HG02884 (cell line): ENCODE measurements around the gene LPP.
"Not testable (repeated sequence)": the region's sequence is repeated elsewhere in the genome, so short reads cannot be mapped to it uniquely, and the experiment has no call there.

Experiments used
- ATAC-seq: cut with Tn5 transposase; IDR thresholded peaks from one replicate; pipeline ENCODE4 v1.9.1; 2021; ENCODE audit warnings: mild to moderate bottlenecking, moderate library complexity; ENCODE audit not compliant: unreplicated experiment

Gene LPP

DNA sequence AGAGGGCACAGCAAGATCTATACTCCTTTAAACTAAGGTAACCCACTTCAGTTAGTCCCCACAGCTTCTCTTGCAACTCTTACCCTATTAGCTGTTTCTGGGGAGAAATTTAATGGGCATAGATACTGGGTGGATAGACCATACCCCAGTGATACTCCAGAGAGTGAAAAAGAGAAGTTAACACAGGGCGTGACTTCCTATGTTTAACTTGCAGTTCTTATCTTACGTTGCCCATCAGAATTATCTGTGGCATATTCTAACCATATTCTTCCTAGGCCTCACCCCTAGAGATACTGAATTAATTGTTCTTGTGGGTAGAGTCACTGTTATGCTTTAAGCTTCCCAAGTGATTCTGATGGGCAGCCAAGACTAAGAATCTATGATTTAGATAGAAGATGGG, 532.4 kb downstream of the LPP start:
- ATAC-seq = no peak

DNA sequence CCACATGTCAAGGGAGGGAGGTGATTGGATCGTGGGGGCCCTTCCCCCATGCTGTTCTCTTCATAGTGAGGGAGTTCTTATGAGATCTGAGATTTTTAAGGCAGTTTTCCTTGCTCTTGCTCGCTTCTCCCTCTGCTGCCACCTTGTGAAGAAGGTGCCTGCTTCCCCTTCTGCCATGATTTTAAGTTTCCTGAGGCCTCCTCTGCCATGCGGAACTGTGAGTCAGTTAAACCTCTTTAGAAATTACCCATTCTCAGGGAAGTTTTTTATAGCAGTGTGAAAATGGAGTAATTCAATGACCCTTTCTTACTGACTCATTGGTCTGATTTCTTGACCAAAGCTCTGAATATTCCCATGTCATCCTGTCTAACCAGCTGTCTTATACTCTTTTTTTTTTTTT, 533.4 kb downstream of the LPP start:
- ATAC-seq = no peak

DNA sequence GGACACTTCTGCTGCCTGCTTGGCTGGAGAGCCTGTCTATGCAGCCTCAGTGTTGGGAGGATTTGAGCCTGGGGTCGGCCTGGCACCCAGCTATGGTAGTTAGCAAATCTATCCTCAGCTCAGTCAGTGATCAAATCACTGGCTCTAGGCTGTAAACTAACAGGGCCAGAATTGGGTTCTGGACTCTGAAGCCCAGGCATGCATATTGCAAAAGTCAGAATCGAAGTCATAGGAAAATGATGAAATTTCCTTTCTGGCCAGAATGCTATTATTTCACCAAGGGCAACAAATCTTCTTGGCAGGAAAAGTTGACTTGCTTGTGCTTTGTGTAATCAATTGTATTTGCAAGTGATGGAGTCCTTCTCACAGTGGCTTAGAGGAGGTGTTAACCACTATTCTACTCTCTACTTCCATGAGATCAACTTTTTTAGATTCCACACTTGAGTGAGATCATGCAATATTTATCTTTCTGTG, 535.2 kb downstream of the LPP start:
- no peak for ATAC-seq

DNA sequence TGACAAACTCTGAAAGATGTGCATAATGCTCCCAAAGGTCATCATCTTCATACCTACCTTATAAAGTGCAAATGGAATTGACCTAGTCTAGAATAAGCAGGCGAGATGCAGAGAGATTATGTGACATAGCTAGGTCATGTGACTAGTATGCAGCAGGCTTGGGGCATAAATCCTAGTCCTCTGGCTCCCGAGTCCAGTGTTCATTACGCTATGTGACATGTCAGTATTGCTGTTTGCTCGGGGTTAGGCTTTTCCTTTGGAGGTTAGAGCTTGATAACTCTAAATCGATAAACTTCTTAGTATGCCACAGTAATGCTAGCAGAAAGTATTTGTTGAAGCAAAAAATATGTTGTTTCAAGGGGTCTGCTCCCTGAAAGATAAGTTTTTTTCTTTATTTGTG, 536.1 kb downstream of the LPP start:
- no peak for ATAC-seq

DNA sequence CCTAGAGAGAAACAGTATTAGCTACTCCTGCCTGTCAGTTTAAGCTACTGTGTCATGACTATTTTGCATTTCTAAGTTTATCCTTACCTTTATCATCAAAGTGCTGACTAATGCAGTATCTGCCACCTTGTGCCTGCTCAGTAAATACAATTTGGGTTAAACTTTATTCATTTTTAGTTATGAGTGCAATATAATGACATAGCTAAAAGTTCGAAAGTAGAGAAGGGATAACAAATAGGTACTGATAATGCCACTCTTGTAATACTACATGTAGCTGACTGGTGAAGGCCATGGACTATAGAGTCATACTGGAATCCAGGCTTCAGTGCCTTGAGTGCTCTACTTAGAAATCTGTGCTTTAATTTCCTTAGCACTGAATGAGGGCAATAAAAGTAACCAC, 537.0 kb downstream of the LPP start:
- ATAC-seq = no peak

DNA sequence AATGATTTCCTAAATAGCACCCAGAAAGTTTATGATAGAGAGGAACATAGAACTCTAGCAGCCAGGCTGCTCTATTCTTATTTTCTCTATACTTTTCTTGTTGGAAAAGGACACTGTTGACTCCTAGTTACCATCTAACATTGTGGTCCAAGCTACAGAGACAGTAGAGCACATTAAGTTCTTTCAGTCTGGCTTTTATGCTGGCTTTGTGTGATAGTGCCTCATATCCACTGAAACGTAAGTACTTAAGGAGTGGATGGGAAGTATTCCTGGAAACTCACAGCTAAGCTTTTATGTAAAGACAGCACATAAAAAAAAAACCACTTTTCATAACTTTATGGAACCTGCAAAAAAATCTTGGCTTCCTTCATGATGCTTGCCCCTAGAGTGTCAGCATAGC, 537.7 kb downstream of the LPP start:
- ATAC-seq = no peak

DNA sequence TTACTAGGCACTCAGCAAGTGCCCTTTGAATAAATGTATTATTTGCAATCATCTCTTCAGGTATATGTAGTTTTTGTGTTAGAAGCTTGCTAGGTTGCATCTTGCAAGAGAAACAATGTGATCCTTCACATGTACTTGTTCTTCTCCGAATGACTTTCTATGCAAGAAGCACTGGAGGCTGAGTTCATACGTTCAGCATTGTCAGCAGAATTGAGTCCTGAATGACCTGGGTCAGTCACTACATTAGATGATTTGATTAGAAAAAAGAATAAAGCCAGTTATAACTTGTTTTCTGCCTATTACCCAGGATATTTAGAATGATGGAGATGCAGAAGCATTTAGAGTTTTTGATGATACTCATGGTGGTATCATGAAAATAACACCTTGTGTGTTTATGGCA, 538.7 kb downstream of the LPP start:
- ATAC-seq = no peak

DNA sequence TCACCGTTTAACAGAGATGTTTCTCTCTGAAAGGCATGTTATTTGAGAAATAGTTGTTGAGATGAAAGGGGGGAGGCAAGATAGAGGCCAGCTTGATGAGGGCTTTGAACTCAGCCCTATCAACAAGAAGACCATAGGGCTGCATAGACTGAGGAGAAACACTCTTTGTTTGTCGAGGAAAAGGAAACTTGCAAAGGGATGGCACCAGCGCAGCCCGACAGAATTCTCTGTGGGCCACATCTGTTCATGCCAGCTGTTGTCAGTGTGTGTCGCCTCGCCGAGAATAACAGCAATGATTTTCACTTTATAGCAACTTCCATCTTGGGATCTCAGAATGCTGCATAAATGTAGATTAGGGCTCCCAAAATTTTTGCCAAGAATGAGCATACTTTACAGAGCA, 539.5 kb downstream of the LPP start:
- no peak for ATAC-seq

DNA sequence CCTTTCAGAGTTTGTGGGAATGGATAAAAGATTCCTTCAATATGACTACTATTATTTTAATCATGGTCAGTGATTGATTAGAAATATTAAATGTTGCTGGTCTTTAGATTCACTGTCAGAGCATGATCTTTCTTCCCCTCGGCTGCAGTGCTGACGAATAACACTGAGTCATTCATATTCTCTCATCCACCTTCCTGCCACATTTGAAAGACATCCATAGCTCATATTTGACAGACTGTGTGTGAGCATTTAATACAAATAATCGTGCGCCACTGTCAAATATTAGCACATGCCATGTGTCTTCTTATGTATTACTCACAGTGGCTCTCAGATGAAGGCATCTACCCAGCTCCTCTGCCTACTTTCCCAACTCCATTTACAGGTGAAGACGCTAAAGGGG, 541.3 kb downstream of the LPP start:
- ATAC-seq = no peak

DNA sequence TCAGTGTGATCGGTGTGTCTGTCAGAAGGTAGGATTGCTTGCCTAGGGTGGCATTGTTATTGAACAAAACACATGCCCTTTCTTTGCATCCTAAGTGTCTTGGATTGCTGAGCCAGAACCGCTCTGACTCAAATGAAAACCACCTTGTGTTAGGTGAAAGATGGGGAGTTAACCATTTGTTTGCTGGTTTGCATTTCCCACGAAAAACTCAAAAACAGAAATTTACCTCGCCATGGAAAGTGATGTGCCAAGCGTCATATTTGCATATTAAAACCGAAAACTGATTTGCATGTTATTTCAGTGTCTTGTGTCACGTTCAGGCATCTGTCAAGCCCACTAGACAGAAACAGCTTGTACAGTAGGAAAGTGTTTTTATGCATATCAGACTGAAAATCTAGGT, 543.2 kb downstream of the LPP start:
- ATAC-seq = peak; percentile 83

DNA sequence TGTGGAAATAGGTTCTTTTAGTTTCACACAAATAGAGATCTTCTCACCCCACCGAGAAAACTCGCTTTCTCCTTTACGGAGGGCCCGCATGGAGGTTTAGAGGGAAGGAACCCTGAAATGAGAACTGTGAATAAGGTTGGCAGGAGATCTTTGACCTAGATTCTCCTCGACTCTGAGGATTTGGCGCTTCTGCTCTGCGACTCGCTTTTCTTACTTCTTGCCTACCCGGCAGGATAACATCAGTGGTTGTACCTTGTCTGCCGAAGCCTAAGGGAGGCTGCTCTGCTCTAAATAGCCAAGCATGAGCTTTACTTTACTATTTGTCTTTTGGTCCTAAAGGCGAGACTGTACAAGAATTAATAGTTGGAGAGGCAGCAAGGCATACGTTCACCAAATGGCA, 544.5 kb downstream of the LPP start:
- ATAC-seq = no peak

DNA sequence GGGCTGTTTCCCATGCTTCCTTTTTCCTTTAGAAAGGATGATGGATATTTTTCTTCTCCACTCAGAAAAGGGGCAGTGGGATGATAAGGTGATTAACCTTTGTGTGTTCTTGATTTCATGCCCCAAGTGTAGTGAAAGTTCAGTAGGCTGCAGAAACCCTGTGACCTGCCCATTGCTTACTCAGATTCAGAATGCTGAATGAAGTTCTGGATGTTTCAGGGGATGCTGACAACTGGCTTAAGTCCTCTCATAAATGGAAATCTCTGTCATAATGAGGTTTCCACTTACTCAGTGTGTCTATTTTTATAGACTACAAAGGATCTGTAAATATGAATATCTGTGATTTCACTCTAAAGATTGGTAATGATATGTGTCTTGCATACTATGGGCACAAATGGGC, 546.5 kb downstream of the LPP start:
- no peak for ATAC-seq

DNA sequence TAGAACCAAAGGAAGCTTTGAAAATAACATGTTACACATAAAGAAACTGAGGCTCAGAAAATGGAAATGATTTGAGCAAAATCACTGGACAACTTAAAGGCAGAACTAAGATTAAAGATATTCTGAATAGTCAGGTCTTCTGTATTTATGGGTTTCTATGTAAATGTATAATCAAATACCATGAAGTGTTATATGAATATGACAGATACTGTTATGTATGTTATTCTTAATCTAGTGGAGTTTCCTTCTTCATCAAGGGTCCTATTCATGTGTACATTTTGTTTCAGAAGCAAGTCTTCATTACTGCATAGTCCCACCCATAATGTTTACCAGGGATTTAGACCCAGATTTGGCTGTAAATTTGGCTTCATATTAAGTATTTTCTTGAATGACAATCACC, 547.0 kb downstream of the LPP start:
- ATAC-seq = no peak

DNA sequence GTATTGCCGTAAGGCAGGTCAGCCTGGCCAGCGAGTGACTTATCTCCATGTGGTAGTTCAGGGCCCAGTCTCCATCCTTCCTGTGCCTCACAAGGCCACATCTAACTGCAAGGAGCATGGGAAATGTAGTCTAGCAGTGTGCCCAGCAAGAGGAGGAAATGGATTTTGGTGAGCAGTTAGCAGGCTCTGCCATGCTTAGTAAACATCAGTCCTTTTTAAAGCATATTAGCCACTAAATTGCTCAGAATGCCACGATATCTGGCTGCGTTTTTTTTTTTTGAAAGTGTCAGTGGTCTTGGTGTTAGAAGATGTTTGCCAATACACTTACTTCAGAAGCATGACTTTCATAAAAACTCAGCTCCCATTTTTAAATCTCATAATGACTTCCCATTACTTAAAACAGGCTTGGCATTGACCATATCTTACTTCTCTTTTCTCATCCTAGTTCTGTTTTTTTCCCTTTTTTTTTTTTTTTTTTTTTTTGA, 547.6 kb downstream of the LPP start:
- ATAC-seq = no peak

DNA sequence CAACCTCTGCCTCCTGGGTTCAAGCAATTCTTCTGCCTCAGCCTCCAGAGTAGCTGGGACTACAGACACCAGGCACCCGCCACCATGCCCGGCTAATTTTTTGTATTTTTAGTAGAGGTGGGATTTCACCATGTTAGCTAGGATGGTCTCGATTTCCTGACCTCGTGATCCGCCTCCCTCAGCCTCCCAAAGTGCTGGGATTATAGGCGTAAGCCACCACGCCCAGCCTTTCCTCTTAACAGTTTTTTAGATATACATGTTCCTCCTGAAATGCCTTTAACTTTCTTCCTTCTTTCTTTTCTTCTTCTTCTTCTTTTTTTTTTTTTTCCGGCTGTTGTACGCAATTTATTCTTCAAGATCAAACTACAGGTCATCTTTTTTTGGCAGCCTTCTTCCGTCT, 548.1 kb downstream of the LPP start:
- ATAC-seq = not testable (repeated sequence)

DNA sequence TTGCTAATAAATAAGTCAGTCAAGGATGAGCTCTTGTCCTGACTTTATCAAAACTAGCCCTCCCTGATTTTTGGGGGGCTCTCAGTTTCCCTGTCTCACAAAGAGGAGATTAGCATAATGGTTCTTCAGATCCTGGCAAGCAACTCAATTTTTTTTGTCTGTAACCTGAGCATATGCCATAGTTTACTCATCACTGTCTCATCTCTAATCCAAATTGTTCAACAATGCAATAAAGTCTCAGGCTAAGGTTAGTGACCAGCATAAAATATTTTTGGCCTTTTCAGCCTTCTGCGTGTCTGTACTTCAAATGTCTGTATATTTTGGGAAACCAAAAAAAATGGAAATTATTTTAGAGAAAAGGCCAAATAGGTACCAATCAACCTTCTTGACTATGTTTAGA, 552.2 kb downstream of the LPP start:
- ATAC-seq = no peak

DNA sequence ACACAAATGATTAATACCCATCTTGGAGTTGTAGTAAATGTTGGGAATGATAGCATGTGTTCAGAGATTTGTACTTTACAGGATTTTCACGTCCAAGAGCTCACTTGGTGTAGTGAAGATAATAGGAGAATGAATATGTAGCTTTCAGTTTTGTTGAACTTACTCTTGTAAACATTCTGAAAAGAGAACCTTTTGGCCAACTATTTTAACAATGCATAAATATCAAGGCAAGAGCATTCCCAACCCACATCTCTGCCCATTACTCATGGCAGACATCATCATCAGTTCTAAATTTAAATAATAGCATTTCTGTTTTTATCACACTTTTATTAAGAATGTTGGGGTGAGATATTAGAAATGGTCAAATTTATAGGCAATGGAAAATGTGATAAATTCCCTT, 552.6 kb downstream of the LPP start:
- no peak for ATAC-seq

DNA sequence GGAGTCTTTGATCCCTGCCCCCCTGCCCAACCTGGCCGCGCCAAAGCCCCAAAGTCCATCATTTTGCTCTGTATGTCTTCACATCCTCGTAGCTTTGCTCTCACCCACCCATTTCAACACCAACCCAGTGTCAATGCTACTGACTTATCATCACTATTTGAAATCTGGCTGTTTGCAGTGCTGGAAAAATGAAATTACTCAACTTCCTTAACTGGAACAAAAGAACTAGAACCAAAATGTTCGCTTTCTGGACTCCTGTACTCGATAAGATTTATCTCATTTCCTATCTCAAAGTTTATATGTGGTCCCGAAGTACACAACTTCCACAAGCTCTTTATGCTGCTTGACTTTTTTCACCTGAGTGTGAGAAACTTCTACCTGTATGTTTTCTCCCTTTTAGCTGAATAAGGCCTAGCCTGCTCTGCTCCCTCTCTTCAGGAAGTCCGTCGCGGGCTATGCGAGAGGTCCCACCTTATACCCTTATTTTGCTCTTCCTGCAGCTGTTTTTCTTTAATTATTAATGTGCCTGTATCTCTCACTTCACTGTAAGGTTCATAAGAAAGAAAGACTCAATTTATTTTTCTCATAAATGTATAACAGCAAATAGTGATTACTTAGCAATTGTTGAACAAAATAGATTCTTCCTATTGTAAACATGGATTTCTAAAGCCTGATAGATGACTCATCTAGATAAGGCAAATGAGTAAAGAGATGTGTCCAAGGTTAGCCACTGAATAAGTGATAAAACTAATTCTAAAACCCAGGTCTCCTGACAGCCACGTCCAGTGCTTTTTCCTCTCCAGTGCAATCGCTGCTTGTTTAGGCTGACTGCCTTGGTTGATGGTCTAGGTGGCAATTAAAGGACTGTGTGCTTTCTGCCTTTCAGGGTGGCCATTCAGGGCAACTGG, 553.7 kb downstream of the LPP start:
- no peak for ATAC-seq

DNA sequence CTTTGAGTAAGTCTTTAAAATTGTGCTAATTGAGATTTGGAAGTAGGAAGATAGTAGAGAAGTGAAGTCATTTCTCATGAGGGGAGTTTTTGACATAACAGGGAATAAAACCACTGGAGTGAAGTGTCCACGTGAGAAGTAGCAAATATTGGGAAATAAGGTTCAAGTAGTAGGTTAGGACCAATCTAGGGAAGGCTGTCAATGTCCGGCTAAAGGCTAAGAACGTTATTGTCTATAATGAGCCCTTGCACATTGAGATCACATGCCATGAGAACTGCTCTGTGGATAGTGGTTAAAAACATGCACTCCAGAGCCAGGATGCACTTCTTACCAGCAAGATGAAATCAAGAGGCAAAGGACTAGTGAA, 557.9 kb downstream of the LPP start:
- ATAC-seq = no peak

DNA sequence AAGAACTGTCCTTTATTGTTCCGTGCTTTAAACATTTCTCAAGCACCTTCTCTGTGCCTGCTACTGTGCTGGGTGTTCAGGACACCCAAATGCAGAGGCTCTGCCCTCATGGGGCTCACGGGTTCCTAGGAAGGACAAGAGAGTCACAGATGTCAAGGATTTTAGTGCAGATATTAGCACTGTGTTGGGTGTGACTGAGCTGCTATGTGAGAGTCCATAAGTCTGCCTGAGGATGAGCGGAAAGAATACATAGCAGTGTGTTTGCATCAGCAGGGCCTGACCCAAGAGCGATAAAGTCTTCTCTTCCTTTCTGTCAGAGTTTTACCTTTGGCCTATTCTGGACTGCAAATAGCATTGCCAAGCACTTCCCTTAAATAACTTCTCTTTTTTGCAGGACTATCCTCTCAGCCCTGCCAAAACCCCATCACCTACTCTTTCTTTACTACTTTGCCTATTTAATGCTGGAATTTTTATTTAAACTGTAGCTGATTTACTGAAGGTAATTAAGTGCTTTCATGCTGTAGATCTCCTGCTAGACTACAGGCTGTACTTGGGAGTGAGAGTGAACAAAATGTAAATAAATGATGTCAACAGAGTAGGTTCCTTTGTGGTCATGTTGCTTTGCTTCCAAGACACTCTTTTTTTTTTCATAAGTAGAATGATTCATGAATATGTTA, 558.4 kb downstream of the LPP start:
- no peak for ATAC-seq

DNA sequence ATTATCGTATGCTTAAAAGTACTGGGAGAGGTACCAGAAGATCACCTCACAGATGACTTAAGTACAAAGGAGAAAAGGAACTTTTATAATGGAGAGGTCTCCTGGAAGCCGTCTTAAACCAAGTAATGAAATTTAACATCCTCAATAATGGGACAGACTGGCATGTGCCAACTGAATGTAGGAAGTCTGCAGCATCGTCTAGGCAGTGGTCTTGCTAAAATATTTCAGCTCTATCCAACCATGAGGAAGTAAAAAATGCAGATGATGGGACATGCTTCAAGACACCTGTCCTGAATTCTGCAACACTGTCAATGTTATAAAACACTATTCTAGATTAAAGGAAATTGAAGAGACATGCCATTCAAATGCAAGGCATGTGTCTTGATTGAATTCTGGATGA, 559.0 kb downstream of the LPP start:
- no peak for ATAC-seq

DNA sequence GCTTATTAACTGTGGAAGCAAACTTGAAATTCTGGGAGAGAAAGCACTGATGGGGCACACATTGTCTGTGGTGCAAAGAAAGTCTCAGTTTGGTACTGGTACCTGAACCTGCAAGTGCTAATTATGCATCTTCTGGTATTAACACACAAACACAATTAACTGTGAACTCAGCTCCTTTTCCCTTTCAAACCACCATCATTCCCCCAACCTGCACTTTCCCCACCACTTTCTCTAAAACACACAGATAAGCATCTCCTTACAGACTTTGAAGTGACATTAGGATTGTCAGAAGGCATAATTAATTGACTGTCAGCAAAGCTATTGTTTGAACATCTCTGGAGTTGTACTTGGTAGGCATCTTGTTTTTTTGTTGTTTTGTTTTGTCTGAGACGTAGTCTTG, 565.6 kb downstream of the LPP start:
- no peak for ATAC-seq
